ELF-1 (cell line): ENCODE data around the gene CDC123.
"Not testable (repeated sequence)": the region's sequence is repeated elsewhere in the genome, so short reads cannot be mapped to it uniquely, and the experiment has no call there.

Experiments
- DNase-seq: peaks from one replicate; pipeline ENCODE4 v3.0.0-alpha.2; 2016; ENCODE audit warnings: low read depth, low spot score

CDC123 gene

GRCh38 chr10:12235116-12235694, 39.2 kb downstream of the CDC123 start:
- no peak for DNase-seq

- DNase-seq = no peak
These were observed 39.8 kb downstream of the CDC123 start for GRCh38 chr10:12235796-12236195.

DNA sequence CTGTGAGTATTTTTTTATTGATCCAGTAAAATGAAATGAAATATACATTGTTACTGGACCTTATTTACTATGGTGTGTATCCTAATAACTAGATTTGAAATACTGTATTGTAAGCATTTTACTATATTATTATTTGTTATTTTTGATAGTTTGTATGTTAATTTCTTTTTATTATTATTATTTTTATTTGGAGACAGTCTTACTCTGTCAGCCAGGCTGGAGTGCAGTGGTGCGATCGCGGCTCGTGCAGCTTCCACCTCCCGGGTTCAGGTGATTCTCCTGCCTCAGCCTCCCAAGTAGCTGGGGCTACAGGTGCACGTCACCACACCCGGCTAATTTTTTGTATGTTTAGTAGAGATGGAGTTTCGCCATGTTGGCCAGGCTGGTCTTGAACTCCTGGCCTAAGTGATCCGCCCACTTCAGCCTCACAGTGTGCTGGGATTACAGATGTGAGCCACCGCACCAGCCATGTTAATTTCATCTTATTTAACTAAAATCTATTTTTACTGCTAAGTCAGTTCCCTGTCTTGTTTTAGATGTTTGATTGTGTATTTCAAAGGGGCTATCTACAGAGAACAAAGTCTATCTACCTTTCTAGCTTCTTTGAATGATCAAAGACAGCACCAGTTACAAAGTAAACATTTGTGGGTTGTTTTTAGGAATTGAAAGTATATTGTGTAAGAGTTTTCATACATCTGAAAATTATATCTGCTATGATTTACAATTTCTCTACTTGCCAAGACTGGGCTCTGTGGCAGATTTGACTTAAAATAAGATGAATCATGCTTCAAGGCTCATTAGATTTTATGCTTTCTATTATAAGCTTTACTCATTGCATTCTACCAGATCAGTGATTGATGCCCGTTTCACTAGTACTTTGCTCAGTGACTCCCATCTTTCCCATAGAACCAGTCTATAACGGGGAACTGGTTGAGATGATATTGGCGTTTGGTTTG, 41.6 kb downstream of the CDC123 start:
- no peak for DNase-seq

GRCh38 chr10:12238821-12239220, 42.8 kb downstream of the CDC123 start:
- no peak for DNase-seq

DNA sequence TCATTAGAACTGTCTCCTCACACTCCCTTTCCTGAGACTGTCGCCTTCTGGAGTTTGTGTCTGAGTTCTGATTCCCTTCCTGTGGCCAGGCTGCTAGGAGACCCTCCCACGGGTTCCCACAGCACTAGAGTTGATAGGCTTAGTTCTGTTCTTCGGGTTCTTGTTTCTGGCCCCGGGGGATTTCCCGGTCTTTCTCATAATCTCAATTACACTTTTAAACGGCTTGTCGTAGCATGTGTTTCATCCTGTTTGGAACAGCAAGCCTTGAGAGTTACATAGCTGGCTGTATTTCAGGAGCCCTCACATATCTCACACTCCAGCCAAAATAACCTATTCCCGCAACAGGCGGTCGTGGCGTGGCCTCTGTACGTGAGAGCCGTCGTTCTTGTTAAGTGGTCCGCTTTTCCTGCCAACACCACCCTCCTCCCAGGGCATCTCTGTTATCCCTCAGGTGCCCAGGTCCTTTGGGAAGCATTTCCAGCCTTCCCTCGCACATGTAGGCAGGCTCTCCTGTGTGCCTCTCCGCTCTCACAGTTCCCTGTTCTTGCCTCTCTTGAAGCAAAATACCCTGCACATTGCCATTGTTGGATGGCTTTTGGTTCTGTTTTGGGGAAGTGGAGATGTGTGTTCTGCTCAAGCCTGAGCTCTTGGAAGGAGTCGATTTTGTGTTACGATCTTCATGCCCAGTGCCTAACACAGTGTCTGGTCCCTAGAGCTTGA, 46.0 kb downstream of the CDC123 start:
- DNase-seq = no peak

GRCh38 chr10:12243864-12244620, 48.1 kb downstream of the CDC123 start:
- DNase-seq = no peak

GRCh38 chr10:12250181-12250580, 54.2 kb downstream of the CDC123 start:
- no peak for DNase-seq

DNA sequence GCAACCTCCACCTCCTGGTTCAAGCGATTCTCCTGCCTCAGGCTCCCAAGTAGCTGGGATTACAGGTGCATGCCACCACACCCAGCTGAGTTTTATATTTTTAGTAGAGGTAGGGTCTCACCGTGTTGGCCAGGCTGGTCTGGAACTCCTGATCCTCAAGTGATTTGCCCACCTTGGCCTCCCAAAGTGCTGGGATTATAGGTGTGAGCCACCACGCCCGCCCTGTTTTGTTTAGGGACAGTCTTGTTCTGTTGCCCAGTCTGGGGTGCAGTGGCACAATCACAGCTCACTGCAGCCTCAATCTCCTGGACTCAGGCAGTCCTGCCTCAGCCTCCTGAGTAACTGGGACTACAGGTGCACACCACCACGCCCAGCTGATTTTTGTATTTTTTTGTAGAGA, 54.7 kb downstream of the CDC123 start:
- DNase-seq = not testable (repeated sequence)

DNA sequence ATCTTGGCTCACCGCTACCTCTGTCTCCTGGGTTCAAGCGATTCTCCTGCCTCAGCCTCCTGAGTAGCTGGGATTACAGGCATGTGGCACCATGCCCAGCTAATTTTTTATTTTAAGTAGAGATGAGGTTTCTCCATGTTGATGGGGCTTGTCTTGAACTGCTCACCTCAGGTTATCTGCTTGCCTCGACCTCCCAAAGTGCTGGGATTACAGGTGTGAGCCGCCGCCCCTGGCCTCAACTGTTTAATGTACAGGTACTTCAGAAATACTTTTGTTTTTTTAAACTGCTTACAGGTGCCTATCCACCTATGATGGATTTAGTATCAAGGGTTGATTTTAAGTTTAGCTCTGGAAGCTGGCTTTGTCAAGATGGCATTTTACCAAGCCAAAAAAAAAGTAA, 55.6 kb downstream of the CDC123 start:
- DNase-seq = no peak

- peak; percentile 73 for DNase-seq
These were observed 57.0 kb downstream of the CDC123 start for GRCh38 chr10:12252882-12253546.

- DNase-seq = no peak
These were observed 59.1 kb downstream of the CDC123 start for GRCh38 chr10:12255048-12255447.

- DNase-seq = no peak
These were observed 64.0 kb downstream of the CDC123 start for GRCh38 chr10:12259988-12260387.

DNA sequence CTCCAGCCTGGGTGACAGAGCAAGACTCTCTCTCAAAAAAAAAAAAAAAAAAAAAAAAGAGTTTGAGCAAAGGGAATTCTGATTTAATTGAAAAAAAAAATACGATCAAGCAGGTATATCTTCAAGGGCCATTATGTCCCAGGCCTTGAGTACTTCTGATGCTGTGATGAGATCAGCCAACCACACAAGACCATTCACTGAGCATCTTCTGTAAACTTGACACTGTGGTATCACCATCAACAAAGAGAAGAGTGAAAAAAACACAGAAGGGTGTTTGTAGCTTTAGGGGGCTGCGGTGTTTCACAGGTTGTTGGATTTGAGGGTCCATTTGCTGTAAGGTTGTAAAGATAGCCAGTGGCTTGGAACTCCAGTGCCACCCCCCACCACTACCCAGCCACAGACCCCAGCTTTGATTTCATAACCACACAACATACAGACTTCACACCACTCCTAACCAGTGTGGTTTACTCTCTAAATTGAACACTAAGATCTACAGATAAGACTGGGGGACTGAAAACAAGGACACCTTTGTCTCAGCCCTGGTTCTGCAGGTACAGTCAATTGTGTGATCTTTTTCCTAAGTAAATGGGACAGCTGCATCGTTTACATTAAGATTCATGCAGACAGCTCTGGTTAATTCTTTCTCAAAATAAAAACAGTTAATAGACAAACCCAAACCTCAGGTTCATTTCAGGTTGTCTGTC, 66.4 kb downstream of the CDC123 start:
- DNase-seq = no peak

- DNase-seq = peak; percentile 97
These were observed 68.4 kb downstream of the CDC123 start for GRCh38 chr10:12264204-12264940.

DNA sequence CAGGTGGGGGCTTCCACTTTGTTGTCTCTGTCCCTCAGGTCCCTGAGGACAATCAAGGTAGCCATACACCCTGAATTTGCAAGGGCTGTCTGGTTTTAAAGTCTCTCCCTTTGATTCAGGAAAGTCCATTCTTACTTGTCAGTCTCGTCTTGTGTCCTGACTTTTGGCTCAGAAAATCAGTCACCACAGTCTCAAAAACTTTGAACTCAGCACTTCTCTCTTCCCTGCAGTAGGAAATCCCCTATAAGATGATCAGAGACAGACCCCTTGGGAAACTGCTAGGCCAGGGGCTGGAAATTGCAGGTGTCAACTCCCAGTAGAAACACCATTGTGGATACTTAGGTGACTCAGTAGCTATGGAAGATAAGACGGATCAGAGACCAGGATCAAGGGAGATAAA, 73.1 kb downstream of the CDC123 start:
- no peak for DNase-seq

DNA sequence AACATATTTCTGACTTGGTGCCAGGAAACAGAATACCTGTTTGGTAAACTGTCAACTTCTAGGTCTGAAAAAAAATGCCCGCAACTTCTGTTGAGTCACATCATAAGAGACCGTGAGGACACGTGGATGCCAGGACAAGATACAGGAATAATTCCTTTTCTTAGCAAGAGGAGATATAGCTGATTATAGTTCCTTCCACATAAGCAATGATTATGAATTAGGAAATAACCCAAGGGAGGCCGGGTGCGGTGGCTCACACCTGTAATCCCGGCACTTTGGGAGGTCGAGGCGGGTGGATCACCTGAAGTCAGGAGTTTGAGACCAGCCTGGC, 75.2 kb downstream of the CDC123 start:
- no peak for DNase-seq

- not testable (repeated sequence) for DNase-seq
These were observed 81.9 kb downstream of the CDC123 start for GRCh38 chr10:12277862-12278261.

DNA sequence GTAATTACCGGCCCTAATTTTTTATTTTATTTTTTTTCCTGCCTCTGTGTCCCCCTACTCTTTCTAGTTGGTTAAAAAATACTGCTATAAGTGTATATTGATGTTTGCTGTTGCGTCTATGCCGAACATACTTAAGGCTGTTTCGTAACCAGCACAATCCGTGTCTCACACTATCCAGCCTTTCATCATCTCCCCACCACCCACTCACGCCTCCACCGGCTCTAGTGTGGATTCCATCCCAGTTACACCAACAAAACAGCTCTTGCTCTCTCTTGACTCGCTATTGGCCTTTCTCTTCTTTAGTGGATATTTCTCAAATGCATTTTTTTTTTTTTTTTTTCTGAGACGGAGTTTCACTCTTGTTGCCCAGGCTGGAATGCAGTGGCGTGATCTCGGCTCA, 83.3 kb downstream of the CDC123 start:
- DNase-seq = no peak

DNA sequence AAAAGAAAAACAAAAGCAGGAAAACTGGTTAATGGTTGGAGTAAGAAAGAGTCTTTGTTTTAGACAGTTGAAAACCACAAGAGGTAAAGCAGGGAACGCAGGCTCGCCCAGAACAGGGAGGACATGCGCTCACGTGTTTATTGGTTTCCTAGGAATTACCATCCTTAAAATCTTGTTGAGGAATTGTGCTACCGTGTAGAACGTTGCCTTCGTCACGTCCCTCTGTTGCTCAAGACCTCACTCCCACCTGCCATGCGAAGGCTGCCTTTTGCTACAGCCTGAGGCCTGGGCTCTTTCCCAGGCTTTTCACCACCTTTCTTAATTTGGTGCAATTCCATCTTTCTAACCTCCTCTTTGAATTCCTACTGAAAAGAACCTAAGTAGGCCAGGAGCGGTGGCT, 91.8 kb downstream of the CDC123 start:
- no peak for DNase-seq

GRCh38 chr10:12297784-12298183, 101.8 kb downstream of the CDC123 start:
- DNase-seq = not testable (repeated sequence)
